ENCODE measurements around the gene RNF220. TPM values are rescaled to one million over a fixed set of nuclear protein-coding genes. Genes with fewer than 3 reads are reported as not detected.

Gene RNF220
- total RNA-seq (2014; rRNA removed; shearing (Covaris generic)), result 60.9 and 65.9 TPM in 2 replicates
- 116 and 243 TPM in 2 replicates for polyA plus RNA-seq (2014; cell fraction: nucleus; rRNA removed)

DNA sequence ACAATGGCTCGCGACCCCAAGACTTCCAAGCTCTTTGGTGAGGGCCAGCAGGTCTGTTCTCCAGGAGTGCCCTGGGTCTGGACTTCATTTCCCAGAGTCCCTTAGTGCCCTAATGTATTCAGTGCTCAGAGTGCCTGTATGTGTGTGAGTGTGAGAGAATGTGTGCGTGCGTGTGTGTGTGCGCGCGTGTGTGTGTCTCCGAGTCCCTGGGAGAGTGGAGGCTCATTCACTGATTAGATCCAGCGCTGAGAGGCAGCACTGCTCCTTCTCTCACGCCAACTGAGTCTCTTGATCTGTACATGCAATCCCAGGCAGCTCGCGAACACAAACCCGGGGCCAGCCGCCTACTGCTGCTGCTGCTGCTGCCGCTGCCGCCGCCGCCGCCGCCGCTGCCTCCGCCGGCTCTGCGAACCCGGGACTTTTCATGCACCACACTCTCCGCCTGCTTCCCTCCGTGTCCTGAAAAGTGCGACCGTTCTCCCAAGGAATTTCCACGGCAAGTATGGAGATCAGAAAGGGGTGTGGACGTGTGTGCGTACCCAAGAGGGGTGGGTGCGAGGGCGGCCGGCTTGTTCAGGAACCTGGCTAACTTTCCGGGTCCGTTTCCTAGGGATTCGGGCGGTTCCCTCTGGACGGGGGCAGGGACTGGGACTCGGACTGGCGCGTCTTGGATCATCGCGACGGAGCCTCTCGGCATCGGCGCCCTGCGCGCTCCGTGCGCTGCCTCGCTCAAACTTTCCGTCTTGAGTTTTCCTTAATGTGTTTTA is at the start of gene RNF220:
Gene RNF220, plus strand, starts transcription at position 225 of the 767 bp plus-strand sequence.
- DNase-seq (ENCODE audit: extremely low read depth, low read depth), result peak; percentile 66

DNA sequence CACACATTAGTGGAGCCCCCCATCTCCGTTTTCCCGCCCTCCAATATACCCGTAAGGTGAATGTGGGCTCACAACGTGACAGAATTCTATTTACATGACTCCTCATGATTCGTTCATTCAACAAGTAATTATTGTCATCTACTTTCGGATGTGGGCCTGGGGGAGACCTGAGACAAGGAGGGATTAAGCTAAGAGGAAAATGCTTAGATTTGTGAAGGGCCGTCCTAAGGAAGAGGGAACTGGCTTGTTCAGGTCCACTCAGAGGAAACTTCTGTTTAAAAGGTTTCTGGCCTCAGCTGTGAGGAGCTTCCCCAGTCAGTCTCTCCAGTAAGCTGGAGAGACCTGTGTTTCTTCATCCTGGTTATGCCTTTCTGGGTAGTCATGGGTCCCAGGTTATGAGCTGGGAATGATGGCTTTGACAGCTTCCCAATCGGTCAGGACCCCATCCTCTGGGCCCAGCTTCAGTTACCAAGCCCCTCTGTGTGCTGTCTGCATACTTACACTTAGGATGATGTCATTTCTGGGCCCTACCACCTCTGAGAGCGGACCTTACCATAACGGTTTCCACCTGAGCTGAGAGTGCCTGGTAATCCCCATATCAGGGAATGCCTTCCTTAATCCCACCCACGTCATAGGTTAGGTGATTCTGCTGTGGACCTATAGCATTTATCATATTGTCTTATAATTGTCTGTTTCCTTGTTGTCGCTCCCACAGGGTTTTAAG is 49.3 kb upstream of the RNF220 start:
- DNase-seq (ENCODE audit: extremely low read depth, low read depth), result no peak

DNA sequence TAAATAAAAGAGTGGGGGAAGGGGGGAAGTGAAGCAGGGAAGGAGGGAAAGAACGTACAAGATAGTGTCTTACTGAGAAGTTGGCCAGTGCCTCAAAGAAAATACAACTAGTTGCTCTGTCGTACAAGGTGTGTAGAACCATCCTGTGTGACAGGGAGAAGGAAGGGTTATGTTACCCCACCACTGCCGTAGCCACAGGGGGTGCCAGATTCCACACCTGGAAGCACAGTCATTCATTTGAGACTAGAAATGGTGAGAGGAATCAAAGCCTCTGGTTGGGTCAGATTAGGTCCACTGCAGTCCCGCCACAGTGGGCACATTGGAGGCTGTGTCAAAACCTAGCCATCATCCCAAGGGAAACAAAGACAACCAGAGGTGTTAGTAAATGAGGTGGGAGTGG is 47.3 kb upstream of the RNF220 start:
- no peak for DNase-seq (ENCODE audit: extremely low read depth, low read depth)

DNA sequence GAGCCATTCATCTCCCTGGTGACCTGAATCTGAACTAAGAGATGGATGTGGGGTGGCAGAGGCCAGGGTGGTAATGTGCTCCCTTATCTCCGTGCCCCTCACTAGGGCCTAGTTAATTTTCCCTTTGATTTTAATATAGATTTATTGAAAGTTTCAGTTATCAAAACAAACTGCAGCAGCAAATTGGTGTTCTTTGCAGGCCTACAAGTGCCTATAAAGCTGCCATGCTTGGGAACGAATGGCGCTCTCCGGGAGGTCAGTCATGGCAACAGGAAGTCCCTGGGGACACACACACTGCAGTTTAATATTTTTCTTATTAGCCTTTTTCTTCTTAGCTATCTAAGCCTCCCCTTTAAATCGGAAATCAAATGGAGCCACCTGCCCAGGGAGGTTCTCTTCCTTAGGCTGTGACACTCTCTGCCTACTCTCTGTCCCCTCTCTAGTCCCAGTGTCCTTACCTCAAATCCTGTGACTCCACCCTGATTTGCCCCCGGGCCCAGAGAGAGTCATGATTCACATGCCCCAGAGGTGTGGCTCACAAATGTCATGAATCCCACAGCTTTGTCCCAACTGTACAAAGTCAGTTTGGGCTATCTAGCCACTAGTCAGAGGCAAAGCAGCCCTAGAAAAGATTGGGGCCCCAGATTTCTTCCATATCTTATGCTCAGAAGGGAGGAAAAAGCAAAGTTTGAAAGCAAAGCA is 45.7 kb upstream of the RNF220 start:
- no peak for DNase-seq (ENCODE audit: extremely low read depth, low read depth)

DNA sequence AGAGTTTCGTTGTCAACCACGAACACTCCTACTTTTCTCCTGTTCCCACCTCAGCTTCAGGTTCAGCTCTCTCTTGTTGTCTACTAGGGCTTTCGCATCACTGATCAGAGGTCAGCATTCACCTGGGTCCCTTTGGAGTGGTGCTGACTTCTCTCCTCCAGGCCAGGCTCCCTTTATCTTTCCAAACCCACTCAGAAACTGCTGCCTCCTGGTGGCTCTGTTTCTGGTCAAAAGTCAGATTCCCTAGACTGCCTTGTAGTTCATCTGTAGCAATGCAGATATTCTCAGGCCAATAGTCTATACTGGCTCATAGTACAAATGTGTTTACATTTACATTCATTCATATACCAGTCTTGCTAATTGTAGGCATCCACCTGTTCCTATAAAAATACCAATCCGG is 43.6 kb upstream of the RNF220 start:
- no peak for DNase-seq (ENCODE audit: extremely low read depth, low read depth)

DNA sequence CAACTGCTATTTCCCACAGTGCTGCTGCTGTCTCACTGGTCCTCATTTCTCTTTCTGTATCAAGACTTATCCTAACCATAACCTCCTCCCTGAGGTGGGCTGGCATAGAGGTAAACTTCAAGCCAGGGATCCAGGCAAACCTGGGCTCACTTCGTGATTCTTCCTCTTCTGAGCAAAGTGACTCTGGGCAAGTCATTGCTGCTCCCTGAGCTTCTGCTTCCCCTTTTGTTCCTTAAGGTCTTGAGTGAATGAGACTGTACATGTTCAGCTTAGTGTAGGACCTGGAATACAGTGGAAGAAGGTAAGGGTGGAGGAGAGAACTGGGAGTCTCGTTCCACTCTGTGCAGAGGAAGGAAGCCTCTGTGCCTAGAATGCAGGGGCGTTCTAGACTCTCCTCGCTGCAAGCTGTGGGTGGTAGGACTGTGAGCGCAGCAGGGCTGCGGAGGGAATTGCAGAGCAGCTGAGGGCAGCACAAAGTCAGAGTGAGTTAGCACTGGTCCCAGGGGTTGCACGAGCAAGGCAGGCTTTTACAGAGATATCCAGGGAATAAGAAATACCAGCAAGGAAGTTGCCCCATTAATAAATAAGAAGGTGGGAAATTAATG is 38.6 kb upstream of the RNF220 start:
- no peak for DNase-seq (ENCODE audit: extremely low read depth, low read depth)

DNA sequence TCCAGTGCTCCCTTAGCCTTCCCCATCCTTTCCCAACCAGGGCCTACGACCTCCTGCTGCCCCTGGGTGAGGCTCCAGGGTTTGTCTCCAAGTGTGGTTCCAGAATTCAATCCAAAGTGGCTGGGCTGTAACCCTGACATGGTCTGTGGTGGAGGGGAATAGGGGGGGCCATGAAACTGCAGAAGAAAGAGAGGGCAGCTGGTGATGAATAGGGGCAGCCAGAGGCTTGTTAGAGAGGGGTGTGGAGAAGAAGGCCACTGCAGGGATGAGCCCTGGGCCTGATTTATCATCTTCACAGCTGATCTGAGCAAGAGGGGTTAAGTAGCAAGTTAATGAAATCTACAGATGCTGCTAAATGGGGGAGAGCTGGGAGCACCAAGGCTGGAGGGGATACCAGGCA is 37.1 kb upstream of the RNF220 start:
- DNase-seq (ENCODE audit: extremely low read depth, low read depth), result no peak

DNA sequence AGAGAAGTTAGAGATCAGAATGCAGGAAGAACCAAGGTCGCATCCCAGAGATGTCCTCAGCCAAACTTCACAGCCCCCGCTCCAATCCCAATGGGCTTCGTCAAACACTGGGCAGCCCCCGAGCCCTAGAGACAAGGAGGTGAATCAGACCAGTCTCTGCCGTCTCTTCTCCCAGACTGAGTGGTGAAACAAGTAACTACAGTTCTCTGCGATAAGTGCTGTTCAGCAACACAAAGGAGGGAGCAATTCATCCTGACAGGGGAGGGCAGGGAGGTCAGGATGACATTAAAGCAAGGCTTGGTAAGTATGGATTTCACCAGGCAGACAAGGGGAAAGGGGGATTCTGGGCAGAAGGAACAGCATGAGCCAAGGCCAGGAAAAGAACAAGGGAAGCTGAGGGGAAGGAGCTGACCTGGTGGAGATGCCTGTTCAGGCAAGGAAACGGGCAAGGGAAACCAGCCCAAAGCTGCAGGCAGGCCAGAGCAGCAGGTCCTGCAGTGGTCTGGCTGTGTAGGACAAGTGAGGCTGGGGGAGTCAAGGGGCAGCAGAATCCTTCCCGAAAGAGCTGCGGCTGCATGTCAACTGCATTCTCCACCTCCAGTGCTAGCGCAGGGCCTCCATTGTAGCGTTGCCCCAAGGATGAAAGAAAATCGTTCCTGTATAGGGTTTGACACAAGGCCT is 36.4 kb upstream of the RNF220 start:
- DNase-seq (ENCODE audit: extremely low read depth, low read depth), result no peak

DNA sequence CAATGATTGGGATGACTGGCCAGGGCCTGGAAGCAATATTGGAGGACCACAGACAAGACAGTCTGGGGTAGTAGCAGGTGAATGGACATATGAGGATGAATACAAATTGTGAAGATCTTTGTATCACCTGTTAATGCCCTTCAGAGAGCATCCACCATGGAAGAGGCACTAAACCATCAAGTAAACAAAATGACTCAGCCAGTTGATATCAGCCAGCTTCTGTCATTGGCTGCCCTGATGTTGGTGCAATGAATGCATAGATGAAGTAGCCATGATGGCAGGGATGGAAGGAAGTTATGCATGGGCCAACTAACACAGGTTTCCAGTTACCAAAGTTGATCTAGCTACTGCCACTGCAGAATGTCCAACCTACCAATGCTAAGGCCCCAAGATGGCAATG is 33.8 kb upstream of the RNF220 start:
- DNase-seq (ENCODE audit: extremely low read depth, low read depth), result no peak

DNA sequence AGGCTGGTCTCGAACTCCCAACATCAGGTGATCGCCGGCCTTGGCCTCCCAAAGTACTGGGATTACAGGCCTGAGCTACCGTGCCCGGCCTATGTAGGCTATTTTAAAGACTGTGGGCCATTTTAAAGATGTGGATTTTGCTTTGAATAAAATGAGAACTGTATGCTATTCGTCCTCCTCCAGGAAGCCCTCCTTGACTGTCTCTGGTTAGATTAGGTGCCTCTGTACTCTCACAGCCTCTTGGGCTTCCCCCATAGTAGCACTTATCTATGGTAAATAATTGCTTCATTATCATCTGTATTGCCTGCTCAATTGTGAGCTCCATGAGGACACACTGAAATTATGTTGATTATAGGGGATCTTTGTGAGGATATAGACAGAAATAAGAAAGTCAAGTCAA is 29.5 kb upstream of the RNF220 start:
- DNase-seq (ENCODE audit: extremely low read depth, low read depth), result no peak

DNA sequence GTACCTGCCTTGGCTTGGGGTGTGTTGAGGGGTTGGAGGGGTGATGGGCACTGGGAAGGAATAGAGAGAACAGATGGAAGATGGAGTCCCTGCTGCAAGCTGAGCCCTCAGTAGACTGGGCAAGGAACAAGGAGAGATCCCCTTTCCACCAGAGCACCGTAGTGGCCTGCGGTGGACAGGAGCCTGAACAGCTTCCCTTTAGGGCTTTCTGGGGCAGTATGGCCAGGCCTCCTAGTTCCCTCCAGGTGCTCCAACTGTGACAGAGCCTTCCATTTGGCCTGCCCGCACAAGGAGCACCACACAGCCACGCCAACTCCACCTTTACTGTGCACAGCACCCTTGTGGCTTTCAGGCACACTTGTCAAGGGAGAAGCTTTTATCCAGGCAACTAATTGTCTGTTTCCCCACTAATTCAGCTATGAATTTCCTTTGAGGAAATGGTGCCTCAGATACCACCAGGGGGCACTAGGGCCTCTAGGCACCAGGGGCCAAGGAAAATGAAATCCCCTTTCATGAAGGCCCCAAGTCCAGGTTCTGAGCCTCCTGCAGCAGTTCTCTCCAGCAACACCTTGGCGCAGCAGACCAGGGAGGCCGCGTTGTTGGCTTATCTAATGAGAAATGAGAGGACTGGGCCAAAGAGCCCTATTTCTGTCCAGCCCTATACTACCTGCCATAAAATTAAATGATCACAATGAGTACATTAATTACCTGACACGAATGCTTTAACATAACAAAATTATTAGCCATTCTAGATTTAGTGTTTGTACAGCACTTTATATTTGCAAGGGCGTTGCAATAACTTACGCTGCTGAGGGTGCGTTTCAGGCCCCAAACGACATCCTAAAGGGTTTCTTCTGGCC is 26.9 kb upstream of the RNF220 start:
- DNase-seq (ENCODE audit: extremely low read depth, low read depth), result peak; percentile 29

DNA sequence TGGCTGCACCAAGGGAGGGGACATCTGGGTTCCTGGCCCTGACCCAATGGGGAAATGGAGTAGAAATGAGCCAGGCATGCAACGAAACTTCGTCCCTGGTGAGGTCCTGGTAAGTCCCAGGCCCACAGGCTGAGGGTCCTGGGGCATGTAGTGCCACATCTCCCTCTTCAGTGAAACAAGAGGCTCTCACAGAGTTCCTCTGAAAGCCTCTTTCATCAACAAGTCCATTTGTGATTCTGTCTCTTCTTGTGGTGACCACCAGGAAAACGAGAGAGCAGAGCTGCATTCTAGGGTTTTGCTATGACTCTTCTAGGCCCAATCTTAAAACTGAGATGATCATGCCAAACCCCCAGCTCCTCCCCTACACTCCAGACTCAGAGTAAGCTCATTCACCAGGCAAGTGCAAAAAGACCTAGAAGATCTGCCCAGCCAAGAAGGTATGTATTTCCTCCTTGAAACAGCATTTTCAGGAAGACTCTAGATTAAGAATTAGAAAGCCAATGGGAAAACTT is 24.3 kb upstream of the RNF220 start:
- no peak for DNase-seq (ENCODE audit: extremely low read depth, low read depth)

DNA sequence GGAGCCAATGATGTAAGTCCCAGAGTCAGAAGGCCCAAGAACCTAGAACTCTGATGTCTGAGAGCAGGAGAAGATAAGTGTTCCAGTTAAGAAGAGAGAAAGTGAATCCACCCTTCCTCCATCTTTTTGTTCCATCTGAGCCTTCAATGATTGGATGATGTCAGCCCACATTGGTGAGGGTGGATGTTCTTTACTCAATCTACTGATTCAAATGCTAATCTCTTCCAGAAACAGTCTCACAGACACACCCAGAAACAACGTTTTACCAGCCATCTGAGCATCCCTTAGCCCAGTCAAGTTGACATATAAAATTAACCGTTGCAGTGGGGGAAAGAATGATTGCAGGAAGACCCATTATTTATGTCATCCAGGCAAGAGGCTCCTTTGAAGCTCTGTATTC is 16.5 kb upstream of the RNF220 start:
- no peak for DNase-seq (ENCODE audit: extremely low read depth, low read depth)

DNA sequence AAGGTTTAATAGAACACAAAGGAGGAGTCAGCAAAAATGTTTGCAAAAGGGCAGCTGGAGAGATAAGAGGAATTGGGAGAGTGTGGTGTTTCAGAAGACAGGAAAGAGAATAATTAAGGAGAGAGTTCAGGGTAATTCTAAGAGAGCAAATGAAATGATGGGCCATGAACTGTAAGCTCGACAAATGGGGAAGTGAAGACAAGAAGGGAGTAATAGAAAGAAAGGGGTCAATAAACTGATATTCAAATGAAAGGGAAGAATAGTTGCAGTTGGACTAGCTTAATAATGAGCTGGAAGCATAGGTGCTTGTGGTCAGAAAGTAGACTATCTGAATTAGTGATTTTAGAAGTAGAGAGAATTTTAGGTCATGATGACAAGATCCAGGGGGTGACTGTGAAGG is 15.6 kb upstream of the RNF220 start:
- no peak for DNase-seq (ENCODE audit: extremely low read depth, low read depth)

DNA sequence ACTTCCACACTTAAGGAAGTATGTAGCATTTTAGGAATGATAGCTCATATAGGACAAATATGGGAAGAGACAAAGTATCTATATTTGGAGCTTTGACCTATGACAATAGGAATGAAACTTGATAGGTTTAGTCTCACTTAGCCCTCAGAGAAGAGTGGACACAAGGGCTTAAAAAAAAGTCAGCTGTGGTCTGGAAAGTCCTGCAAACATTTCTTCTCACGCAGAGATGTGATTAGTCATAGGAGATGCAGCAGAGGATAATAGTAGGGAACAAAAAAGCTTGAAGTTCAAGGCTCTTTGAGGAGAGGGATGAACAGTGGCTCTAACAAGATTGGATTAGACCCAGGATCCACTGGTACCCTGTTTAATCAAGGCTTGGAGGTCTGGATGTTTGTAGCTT is 14.8 kb upstream of the RNF220 start:
- no peak for DNase-seq (ENCODE audit: extremely low read depth, low read depth)

DNA sequence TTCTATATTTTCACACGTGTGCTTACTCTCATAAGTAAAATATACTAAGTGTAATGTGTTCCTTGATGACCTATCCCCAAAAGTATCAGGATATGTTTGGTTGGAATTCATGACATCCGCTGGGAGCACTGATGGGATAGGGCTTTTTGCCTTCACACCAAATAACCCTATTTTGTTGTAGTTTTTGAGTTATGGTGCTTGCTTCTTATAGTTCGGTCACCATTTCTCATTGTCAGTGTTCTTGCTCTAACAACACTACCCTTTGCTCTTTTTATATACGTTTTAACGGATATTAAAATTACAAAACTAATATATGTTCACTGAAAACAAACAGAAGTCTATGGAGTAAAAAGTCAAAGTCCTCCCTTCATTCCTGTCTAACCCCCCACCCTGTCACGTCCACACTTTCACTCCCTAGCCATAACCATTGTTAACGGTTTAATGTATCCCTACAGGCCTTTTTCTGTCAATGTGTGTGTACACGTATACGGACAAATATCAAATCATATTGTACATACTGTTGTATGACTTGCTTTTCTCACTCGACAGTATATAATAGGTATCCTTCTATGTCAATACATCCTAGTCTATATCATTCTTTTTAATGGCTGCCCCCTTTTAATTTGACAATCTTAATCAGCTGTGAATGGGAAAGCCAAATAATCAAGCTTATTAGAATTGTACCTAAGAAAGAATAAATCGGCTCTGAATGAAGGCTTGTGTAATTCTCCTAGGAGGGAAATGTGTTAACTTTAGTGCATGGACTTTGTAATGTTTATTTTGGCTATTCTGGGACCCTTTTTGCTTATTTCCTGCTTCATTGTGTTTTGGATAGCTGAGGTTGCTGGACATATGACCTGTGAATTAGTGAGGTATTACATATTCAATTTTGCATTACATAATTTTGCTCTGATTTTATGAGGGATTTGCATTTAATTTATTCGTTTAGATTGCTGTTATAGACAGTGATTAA is 3.5 kb upstream of the RNF220 start:
- DNase-seq (ENCODE audit: extremely low read depth, low read depth), result no peak

DNA sequence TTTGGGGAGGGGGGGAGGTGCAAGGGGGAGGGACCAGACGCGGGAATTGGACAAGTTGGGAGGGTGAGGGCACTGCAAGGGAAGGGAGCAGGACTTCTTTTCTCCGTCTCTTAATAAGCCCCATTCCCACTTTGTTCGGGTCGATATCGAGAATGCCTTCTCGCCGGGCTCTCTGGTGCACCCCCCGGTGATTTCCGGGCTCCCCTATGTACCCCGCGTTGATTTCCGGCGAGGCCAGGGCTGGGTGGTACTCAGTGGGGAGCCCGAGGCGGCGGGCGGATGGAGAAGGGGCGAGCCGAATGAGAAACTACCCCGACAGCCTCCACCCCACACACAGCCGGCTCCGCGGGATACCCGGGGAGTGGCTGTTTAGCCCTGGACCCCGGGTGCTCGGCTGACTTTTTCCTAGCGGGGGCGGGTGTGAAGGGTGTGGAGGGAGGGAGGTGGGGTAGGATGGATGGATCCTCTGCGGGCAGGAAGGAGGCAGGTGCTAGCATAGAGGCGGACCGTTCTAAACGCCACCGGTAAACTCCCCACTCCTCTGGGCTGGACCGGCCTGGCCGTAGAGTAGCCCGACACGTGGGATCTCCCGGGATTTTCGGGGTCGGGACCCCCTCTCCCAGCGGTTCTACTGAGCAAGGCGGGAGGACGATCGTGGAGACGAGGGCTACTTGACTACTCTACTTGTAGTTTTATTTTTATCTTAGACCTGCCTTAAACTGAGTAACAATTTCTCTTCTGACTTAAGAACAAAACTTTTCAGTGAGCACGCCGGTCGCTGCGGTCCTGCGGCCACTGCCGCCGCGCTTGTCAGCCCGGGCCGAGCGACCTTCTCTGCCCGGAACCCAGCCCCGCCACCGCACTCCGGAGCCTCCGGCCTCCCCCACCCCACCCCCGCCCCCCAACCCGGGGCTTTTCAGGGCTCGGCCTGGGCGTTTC is 1.0 kb downstream of the RNF220 start:
- DNase-seq (ENCODE audit: extremely low read depth, low read depth), result peak; percentile 6
